NCI-H2227 (cell line): ENCODE measurements around the gene DUS1L.

Experiments
- DNase-seq: peaks from one replicate; lab custom pipeline; 2025; ENCODE audit not compliant: unreplicated experiment; lab: John Stamatoyannopoulos, UW

The DUS1L gene

GRCh38 chr17:82077617-82078358, 12.2 kb upstream of the DUS1L start:
- DNase-seq, result no peak

GRCh38 chr17:82076785-82077591, 11.4 kb upstream of the DUS1L start:
- DNase-seq, result no peak

- DNase-seq, result no peak
Observed at GRCh38 chr17:82076018-82076784, 10.6 kb upstream of the DUS1L start.

- DNase-seq, result no peak
Observed at GRCh38 chr17:82073446-82073845, 7.8 kb upstream of the DUS1L start.

- no peak for DNase-seq
Observed at GRCh38 chr17:82072827-82073226, 7.2 kb upstream of the DUS1L start.

- DNase-seq, result no peak
Observed at GRCh38 chr17:82070611-82071010, 5.0 kb upstream of the DUS1L start.

GRCh38 chr17:82065193-82065637, 389 bp downstream of the DUS1L start:
- DNase-seq, result no peak

- DNase-seq, result no peak
Observed at GRCh38 chr17:82064433-82065192, 991 bp downstream of the DUS1L start.

- DNase-seq, result no peak
Observed at GRCh38 chr17:82063424-82064415, 1.9 kb downstream of the DUS1L start.

- no peak for DNase-seq
Observed at GRCh38 chr17:82062984-82063368, 2.6 kb downstream of the DUS1L start.

GRCh38 chr17:82062076-82062983, 3.3 kb downstream of the DUS1L start:
- no peak for DNase-seq

GRCh38 chr17:82061047-82061925, 4.3 kb downstream of the DUS1L start:
- no peak for DNase-seq

- no peak for DNase-seq
Observed at GRCh38 chr17:82060614-82061013, 5.0 kb downstream of the DUS1L start.

GRCh38 chr17:82060001-82060380, 5.6 kb downstream of the DUS1L start:
- no peak for DNase-seq

- no peak for DNase-seq
Observed at GRCh38 chr17:82059272-82060000, 6.2 kb downstream of the DUS1L start.

- DNase-seq, result no peak
Observed at GRCh38 chr17:82058855-82059249, 6.8 kb downstream of the DUS1L start.

- no peak for DNase-seq
Observed at GRCh38 chr17:82058230-82058854, 7.3 kb downstream of the DUS1L start.
